ENCODE data around the gene FRMD5. TPM values are rescaled to one million over a fixed set of nuclear protein-coding genes. Genes with fewer than 3 reads are reported as not detected.

The FRMD5 gene
- polyA plus RNA-seq, 1 donor from 2014 or later, result 25.8 TPM

- TF ChIP-seq EZH2 (IDR thresholded peaks at IDR 0.05; ENCODE audit: borderline replicate concordance, insufficient read depth, low read length, poor library complexity, severe bottlenecking) (no peak), RAD21 (conservative IDR thresholded peaks at IDR 0.05) (no peak), REST (IDR thresholded peaks at IDR 0.05; ENCODE audit: borderline replicate concordance) (no peak), SMC3 (conservative IDR thresholded peaks at IDR 0.05; ENCODE audit: poor library complexity) (no peak)
- TF ChIP-seq, protein P1, sequence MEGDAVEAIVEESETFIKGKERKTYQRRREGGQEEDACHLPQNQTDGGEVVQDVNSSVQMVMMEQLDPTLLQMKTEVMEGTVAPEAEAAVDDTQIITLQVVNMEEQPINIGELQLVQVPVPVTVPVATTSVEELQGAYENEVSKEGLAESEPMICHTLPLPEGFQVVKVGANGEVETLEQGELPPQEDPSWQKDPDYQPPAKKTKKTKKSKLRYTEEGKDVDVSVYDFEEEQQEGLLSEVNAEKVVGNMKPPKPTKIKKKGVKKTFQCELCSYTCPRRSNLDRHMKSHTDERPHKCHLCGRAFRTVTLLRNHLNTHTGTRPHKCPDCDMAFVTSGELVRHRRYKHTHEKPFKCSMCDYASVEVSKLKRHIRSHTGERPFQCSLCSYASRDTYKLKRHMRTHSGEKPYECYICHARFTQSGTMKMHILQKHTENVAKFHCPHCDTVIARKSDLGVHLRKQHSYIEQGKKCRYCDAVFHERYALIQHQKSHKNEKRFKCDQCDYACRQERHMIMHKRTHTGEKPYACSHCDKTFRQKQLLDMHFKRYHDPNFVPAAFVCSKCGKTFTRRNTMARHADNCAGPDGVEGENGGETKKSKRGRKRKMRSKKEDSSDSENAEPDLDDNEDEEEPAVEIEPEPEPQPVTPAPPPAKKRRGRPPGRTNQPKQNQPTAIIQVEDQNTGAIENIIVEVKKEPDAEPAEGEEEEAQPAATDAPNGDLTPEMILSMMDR (IDR thresholded peaks at IDR 0.05; ENCODE audit: poor library complexity, severe bottlenecking), result no peak
- H3F3A ChIP-seq (ENCODE audit: insufficient read depth, low read length, poor library complexity, severe bottlenecking), result no peaks in the 10 kb centered on the region
- no peaks in the 10 kb centered on the region for H3K9me2 ChIP-seq (ENCODE audit: insufficient read depth, low read length)
- H3K9me3 ChIP-seq (ENCODE audit: low read length), result no peaks in the 10 kb centered on the region
- H3K4me3 ChIP-seq (ENCODE audit: low read length), result no peak overlapping the region
- H3K4me2 ChIP-seq (ENCODE audit: low read length), result no peak overlapping the region
- no peaks in the 10 kb centered on the region for H3K36me3 ChIP-seq (ENCODE audit: insufficient read depth, low read length)
- no peak overlapping the region for H3K9ac ChIP-seq (ENCODE audit: low read length)
- H2AFZ ChIP-seq (ENCODE audit: low read depth, low read length), result no peak overlapping the region
- H3K79me2 ChIP-seq (replicated peaks; ENCODE audit: insufficient read depth, low read length), result no peaks in the 10 kb centered on the region
- no peaks in the 10 kb centered on the region for H3K27me3 ChIP-seq (ENCODE audit: insufficient read depth, low read depth, low read length)
- no peaks in the 10 kb centered on the region for H4K20me1 ChIP-seq (ENCODE audit: insufficient read depth)
- no peak overlapping the region for H3K27ac ChIP-seq (ENCODE audit: low read length)
Observed at GRCh38 chr15:43900996-43901395, 294.1 kb downstream of the FRMD5 start.

DNA sequence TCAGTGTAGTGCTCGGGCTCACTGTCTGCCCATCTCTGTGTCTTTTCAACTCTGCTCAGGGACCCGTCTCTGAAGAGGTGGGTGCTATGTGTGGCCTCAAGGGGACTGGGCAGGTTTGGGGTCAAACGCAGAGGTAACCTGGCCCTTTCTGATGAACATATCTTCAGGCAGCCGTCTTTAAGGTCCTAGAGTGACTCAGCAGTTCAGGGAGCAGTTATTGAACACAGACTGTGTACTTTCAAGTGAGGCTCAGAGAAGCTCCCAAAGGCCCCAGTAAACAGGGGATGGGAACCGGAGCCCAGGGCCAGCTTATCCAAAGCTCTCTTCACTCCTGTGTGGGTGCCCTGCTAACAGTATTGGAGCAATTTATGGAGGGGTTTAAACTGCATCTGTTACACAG lies 295.1 kb downstream of the FRMD5 start:
- Histone ChIP-seq H3K4me2 (ENCODE audit: low read length) (no peak overlapping the region), H3K27ac (ENCODE audit: low read length) (no peak overlapping the region), H3F3A (ENCODE audit: insufficient read depth, low read length, poor library complexity, severe bottlenecking) (no peaks in the 10 kb centered on the region), H3K9me3 (ENCODE audit: low read length) (no peaks in the 10 kb centered on the region), H3K4me3 (ENCODE audit: low read length) (no peak overlapping the region), H2AFZ (ENCODE audit: low read depth, low read length) (no peak overlapping the region), H3K9me2 (ENCODE audit: insufficient read depth, low read length) (no peaks in the 10 kb centered on the region), H3K36me3 (ENCODE audit: insufficient read depth, low read length) (no peaks in the 10 kb centered on the region), H4K20me1 (ENCODE audit: insufficient read depth) (no peaks in the 10 kb centered on the region), H3K79me2 (replicated peaks; ENCODE audit: insufficient read depth, low read length) (no peaks in the 10 kb centered on the region), H3K9ac (ENCODE audit: low read length) (no peak overlapping the region), H3K27me3 (ENCODE audit: insufficient read depth, low read depth, low read length) (no peaks in the 10 kb centered on the region)
- TF ChIP-seq MXI1 (conservative IDR thresholded peaks at IDR 0.05; ENCODE audit: poor library complexity, severe bottlenecking) (no peak), POLR2AphosphoS5 (IDR thresholded peaks at IDR 0.05) (no peak), TAF1 (IDR thresholded peaks at IDR 0.05; ENCODE audit: low read depth) (no peak), EP300 (conservative IDR thresholded peaks at IDR 0.05; ENCODE audit: poor library complexity, severe bottlenecking) (no peak), REST (IDR thresholded peaks at IDR 0.05; ENCODE audit: borderline replicate concordance) (no peak), RAD21 (conservative IDR thresholded peaks at IDR 0.05) (no peak)

All from neural cell (in vitro differentiated cells).